Upper lobe of left lung (tissue), 6 donors: ENCODE results near the gene NLGN1. TPM values are rescaled to one million over a fixed set of nuclear protein-coding genes. Genes with fewer than 3 reads are reported as not detected.

Source experiments
- ATAC-seq, 2 donors: fragments of 200-7000 bp; cut with Tn5 transposase; one replicate each; pipeline ENCODE4 v1.9.1; 2022; ENCODE audit warnings: mild to moderate bottlenecking in 2 of 2, moderate library complexity in 2 of 2; ENCODE audit not compliant: low FRiP score in 2 of 2
- DNase-seq, 2 donors: peaks; one replicate each; pipeline ENCODE4 v3.0.0-alpha.2; 2019 to 2020
- H3K27ac ChIP-seq, 4 donors: fragments of 200-600 bp; sonication (generic); one replicate each; pipeline ENCODE4 v1.5.1; 2016 to 2019
- H3K27me3 ChIP-seq, 4 donors: fragments of 200-600 bp; sonication (generic); one replicate each; pipeline ENCODE4 v1.5.1; 2017 to 2019
- H3K36me3 ChIP-seq, 4 donors: fragments of 200-600 bp; sonication (generic); one replicate each; pipeline ENCODE4 v1.5.1; 2016 to 2019
- H3K4me1 ChIP-seq, 4 donors: fragments of 200-600 bp; sonication (generic); one replicate each; pipeline ENCODE4 v1.5.1; 2018 to 2019
- H3K4me3 ChIP-seq, 4 donors: fragments of 200-600 bp; sonication (generic); one replicate each; pipeline ENCODE4 v1.5.1; 2017 to 2019; ENCODE audit warnings: mild to moderate bottlenecking in 2 of 4, moderate library complexity in 1 of 4
- H3K9me3 ChIP-seq, 4 donors: fragments of 200-600 bp; sonication (generic); one replicate each; pipeline ENCODE4 v1.5.1; 2018 to 2019
- CTCF ChIP-seq, 6 experiments: fragments of 450-650 bp in 4 of 6; fragments of 200-600 bp in 2 of 6; sonication (generic) in 2 of 6; IDR thresholded peaks; one replicate each; pipeline ENCODE4 v1.5.1; 2016 to 2019; ENCODE audit warnings: antibody characterized with exemption in 6 of 6
- EP300 ChIP-seq, 4 donors: sonication (generic); formaldehyde crosslinking; IDR thresholded peaks; one replicate each; pipeline ENCODE4 v1.5.1; 2017; ENCODE audit warnings: antibody characterized with exemption in 4 of 4, control low read depth in 2 of 4
- POLR2A ChIP-seq, 4 donors: fragments of 450-650 bp; IDR thresholded peaks; one replicate each; pipeline ENCODE4 v1.5.1; 2016 to 2017; ENCODE audit warnings: antibody characterized with exemption in 4 of 4, mild to moderate bottlenecking in 2 of 4
- POLR2AphosphoS5 ChIP-seq, 2 donors: sonication (generic); formaldehyde crosslinking; IDR thresholded peaks; one replicate each; pipeline ENCODE4 v1.5.1; 2017; ENCODE audit warnings: antibody characterized with exemption in 2 of 2
- whole genome bisulfite sequencing, 2 donors: methylation state at CpG; one replicate each; pipeline ENCODE4 v1.1.5; 2017 to 2018; 5-methylcytosine and 5-hydroxymethylcytosine counted together
- total RNA-seq, 6 donors: library from RNA; depleted of rRNA in 4 of 6; stranded (reverse); fragments of >200 nt in 4 of 6; gene quantifications; one replicate each; pipeline versions ENCODE4 v1.1.0 to v1.2.1, GENCODE V29; 2016 to 2021
- donor health status: DM: no; HTN: no; CAD: no; lungs with moderate emphysema.
- donor health status: DM: no; HTN: yes; CAD: no; lungs with severe emphysema.

Gene NLGN1
- total RNA-seq, 6 donors from 2014 or later = under 0.01 to 3.5 (median 1.9) TPM

GRCh38 chr3:173699353-173699752 lies 301.8 kb downstream of the NLGN1 start:
- no peak for TF ChIP-seq POLR2AphosphoS5 (IDR thresholded peaks at IDR 0.05)
- no peak for TF ChIP-seq CTCF (IDR thresholded peaks at IDR 0.05)
- TF ChIP-seq POLR2A (IDR thresholded peaks at IDR 0.05) = no peak
- no peak for ATAC-seq
- Histone ChIP-seq H3K27me3 (no peaks in the 10 kb centered on the region), H3K4me1 (no peaks in the 10 kb centered on the region), H3K4me3 (no peak overlapping the region), H3K9me3 (no peaks in the 10 kb centered on the region), H3K36me3 (no peaks in the 10 kb centered on the region), H3K27ac (no peak overlapping the region)
- no peak for DNase-seq
- WGBS, 2 donors = 83 to 94% methylated on average over 1 of the region's 1 CpG

GRCh38 chr3:173700336-173700735 lies 302.8 kb downstream of the NLGN1 start:
- Histone ChIP-seq H3K4me1 (no peaks in the 10 kb centered on the region), H3K4me3 (no peak overlapping the region), H3K27me3 (no peaks in the 10 kb centered on the region), H3K27ac (no peak overlapping the region), H3K9me3 (no peaks in the 10 kb centered on the region), H3K36me3 (no peaks in the 10 kb centered on the region)
- 91 to 97% methylated on average over 1 of the region's 1 CpG for WGBS, 2 donors
- ATAC-seq (no peak), DNase-seq (no peak)
- TF ChIP-seq POLR2AphosphoS5 (IDR thresholded peaks at IDR 0.05) (no peak), EP300 (IDR thresholded peaks at IDR 0.05) (no peak), POLR2A (IDR thresholded peaks at IDR 0.05) (no peak), CTCF (IDR thresholded peaks at IDR 0.05) (no peak)

GRCh38 chr3:173702561-173702960 lies 305.0 kb downstream of the NLGN1 start:
- H3K4me3 ChIP-seq = no peak overlapping the region
- H3K36me3 ChIP-seq = no peaks in the 10 kb centered on the region
- ATAC-seq = no peak
- no peak overlapping the region for H3K27ac ChIP-seq
- H3K27me3 ChIP-seq = no peaks in the 10 kb centered on the region
- WGBS, 2 donors = 93 to 98% methylated on average over 3 of the region's 3 CpGs
- no peaks in the 10 kb centered on the region for H3K4me1 ChIP-seq
- H3K9me3 ChIP-seq = no peaks in the 10 kb centered on the region
- no peak for TF ChIP-seq CTCF (IDR thresholded peaks at IDR 0.05)
- DNase-seq = no peak

- no peaks in the 10 kb centered on the region for H3K36me3 ChIP-seq
- 88 to 93% methylated on average over 3 of the region's 3 CpGs for WGBS, 2 donors
- H3K27ac ChIP-seq = no peak overlapping the region
- H3K27me3 ChIP-seq = no peaks in the 10 kb centered on the region
- no peak for DNase-seq
- ATAC-seq = no peak
- H3K9me3 ChIP-seq = no peaks in the 10 kb centered on the region
- H3K4me3 ChIP-seq = no peak overlapping the region
- no peak for TF ChIP-seq EP300 (IDR thresholded peaks at IDR 0.05)
- no peak for TF ChIP-seq POLR2AphosphoS5 (IDR thresholded peaks at IDR 0.05)
- TF ChIP-seq POLR2A (IDR thresholded peaks at IDR 0.05) = no peak
- no peak for TF ChIP-seq CTCF (IDR thresholded peaks at IDR 0.05)
- no peaks in the 10 kb centered on the region for H3K4me1 ChIP-seq
Measured at GRCh38 chr3:173703771-173704170, 306.2 kb downstream of the NLGN1 start.

GRCh38 chr3:173706630-173707029 lies 309.1 kb downstream of the NLGN1 start:
- DNase-seq (peak in 1 of 2 donors; percentile 51), ATAC-seq (no peak)
- TF ChIP-seq CTCF (IDR thresholded peaks at IDR 0.05) (no peak), POLR2AphosphoS5 (IDR thresholded peaks at IDR 0.05) (no peak), POLR2A (IDR thresholded peaks at IDR 0.05) (no peak), EP300 (IDR thresholded peaks at IDR 0.05) (no peak)
- no peak overlapping the region for H3K4me3 ChIP-seq
- WGBS, 2 donors = 95 to 96% methylated on average over 9 of the region's 9 CpGs
- no peaks in the 10 kb centered on the region for H3K36me3 ChIP-seq
- H3K4me1 ChIP-seq = no peaks in the 10 kb centered on the region
- H3K27me3 ChIP-seq = no peaks in the 10 kb centered on the region
- no peaks in the 10 kb centered on the region for H3K9me3 ChIP-seq
- no peak overlapping the region for H3K27ac ChIP-seq
